SK-N-SH (cell line): ENCODE results near the gene PSMC5. TPM values are rescaled to one million over a fixed set of nuclear protein-coding genes. Genes with fewer than 3 reads are reported as not detected.

Source experiments
- CTCF ChIA-PET: fragments of 300-600, 350-600 bp; formaldehyde crosslinking; extraction: SDS; loops from one replicate; lab custom pipeline; 2021; lab: Yijun Ruan, JAX
- POLR2A ChIA-PET: fragments of 350-600 bp; sonication (Branson Sonifier 250); formaldehyde crosslinking; extraction: SDS; loops from one replicate; lab custom pipeline; 2020; ENCODE audit warnings: antibody characterized with exemption, inconsistent platforms; lab: Yijun Ruan, JAX
- DNase-seq: peaks from one replicate; pipeline ENCODE4 v3.0.0; 2012
- H2AFZ ChIP-seq: fragments of 200-600 bp; sonication (generic); 2 replicates; pipeline ENCODE4 v1.8.1; 2016; ENCODE audit warnings: antibody characterized with exemption, mild to moderate bottlenecking, low read depth
- H3F3A ChIP-seq: fragments of 200-600 bp; sonication (generic); replicated peaks from 2 replicates; pipeline ENCODE3; 2016; ENCODE audit warnings: antibody characterized with exemption, mild to moderate bottlenecking; ENCODE audit not compliant: insufficient read depth
- H3K27ac ChIP-seq, 2 experiments: fragments of 200-500 bp in 1 of 2; fragments of 200-600 bp in 1 of 2; sonication (Bioruptor generic) in 1 of 2; sonication (generic), shearing (Covaris generic) in 1 of 2; 2 replicates each; pipeline versions ENCODE4 v1.5.1 to v1.6.1; 2014 to 2016; ENCODE audit warnings: low read depth in 2 of 2, inconsistent platforms in 1 of 2, low read length in 1 of 2, mild to moderate bottlenecking in 1 of 2, mixed read lengths in 1 of 2
- H3K27me3 ChIP-seq: fragments of 200-600 bp; sonication (generic), shearing (Covaris generic); 2 replicates; pipeline ENCODE4 v1.6.1; 2016; ENCODE audit warnings: mixed run types; ENCODE audit not compliant: insufficient read depth
- H3K36me3 ChIP-seq, 2 experiments: fragments of 200-500 bp in 1 of 2; fragments of 200-600 bp in 1 of 2; sonication (Bioruptor generic) in 1 of 2; sonication (generic) in 1 of 2; replicated peaks in 1 of 2; 2 replicates each; pipeline versions ENCODE3 to v1.5.1; 2014 to 2016; ENCODE audit warnings: low read length in 1 of 2, mild to moderate bottlenecking in 1 of 2; ENCODE audit not compliant: insufficient read depth in 2 of 2, control insufficient read depth in 1 of 2
- H3K4me1 ChIP-seq, 2 experiments: fragments of 200-500 bp in 1 of 2; fragments of 200-600 bp in 1 of 2; sonication (Bioruptor generic) in 1 of 2; sonication (generic), shearing (Covaris generic) in 1 of 2; 2 replicates each; pipeline versions ENCODE4 v1.5.1 to v1.6.1; 2014 to 2016; ENCODE audit warnings: low read depth in 1 of 2, low read length in 1 of 2, mixed run types in 1 of 2; ENCODE audit not compliant: insufficient read depth in 2 of 2, control insufficient read depth in 1 of 2
- H3K4me2 ChIP-seq: fragments of 200-600 bp; sonication (generic), shearing (Covaris generic); 2 replicates; pipeline ENCODE4 v1.6.1; 2017; ENCODE audit warnings: mixed run types
- H3K4me3 ChIP-seq, 2 experiments: fragments of 200-500 bp in 1 of 2; fragments of 200-600 bp in 1 of 2; sonication (Bioruptor generic) in 1 of 2; sonication (generic), shearing (Covaris generic) in 1 of 2; 2 replicates each; pipeline versions ENCODE4 v1.5.1 to v1.8.1; 2014 to 2016; ENCODE audit warnings: low read depth in 2 of 2, inconsistent platforms in 1 of 2, low read length in 1 of 2, mild to moderate bottlenecking in 1 of 2, mixed read lengths in 1 of 2, moderate library complexity in 1 of 2
- H3K79me2 ChIP-seq: fragments of 200-600 bp; sonication (generic); 2 replicates; pipeline ENCODE4 v1.8.1; 2017; ENCODE audit warnings: mild to moderate bottlenecking; ENCODE audit not compliant: insufficient read depth
- H3K9ac ChIP-seq: fragments of 200-600 bp; sonication (generic); 2 replicates; pipeline ENCODE4 v1.6.1; 2017; ENCODE audit warnings: mixed run types
- H3K9me2 ChIP-seq: fragments of 200-600 bp; sonication (generic); 2 replicates; pipeline ENCODE4 v1.6.1; 2017; ENCODE audit warnings: mixed run types
- H3K9me3 ChIP-seq: fragments of 200-600 bp; sonication (generic); 2 replicates; pipeline ENCODE4 v1.6.1; 2017; ENCODE audit warnings: mixed run types, mild to moderate bottlenecking, moderate library complexity
- H4K20me1 ChIP-seq: fragments of 200-600 bp; sonication (generic); 2 replicates; pipeline ENCODE4 v1.6.1; 2017; ENCODE audit warnings: mild to moderate bottlenecking, mixed run types; ENCODE audit not compliant: insufficient read depth
- CHD2 ChIP-seq: fragments of 150-350 bp; IDR thresholded peaks from 2 replicates; pipeline ENCODE4 v1.6.1; 2018; ENCODE audit warnings: low read length; ENCODE audit not compliant: partially characterized antibody
- EZH2phosphoT487 ChIP-seq: fragments of 200-600 bp; sonication (generic); IDR thresholded peaks from 2 replicates; pipeline ENCODE4 v1.6.1; 2017; ENCODE audit warnings: low read depth, mixed run types, mild to moderate bottlenecking, antibody characterized with exemption, moderate library complexity, borderline replicate concordance
- FOXM1 ChIP-seq: IDR thresholded peaks from 2 replicates; pipeline ENCODE4 v1.4.0; 2012; ENCODE audit warnings: low read depth, mild to moderate bottlenecking
- GABPA ChIP-seq: IDR thresholded peaks from 2 replicates; pipeline ENCODE4 v1.4.0; 2012; ENCODE audit warnings: low read depth, mild to moderate bottlenecking
- JUND ChIP-seq: IDR thresholded peaks from 2 replicates; pipeline ENCODE4 v1.4.0; 2012
- MEF2A ChIP-seq: IDR thresholded peaks from 2 replicates; pipeline ENCODE4 v1.4.0; 2012; ENCODE audit warnings: low read depth, borderline replicate concordance
- NFIC ChIP-seq: IDR thresholded peaks from 2 replicates; pipeline ENCODE4 v1.4.0; 2012; ENCODE audit warnings: borderline replicate concordance
- NRF1 ChIP-seq: IDR thresholded peaks from 2 replicates; pipeline ENCODE4 v1.6.1; 2012; ENCODE audit warnings: low read depth, mild to moderate bottlenecking, low read length
- RAD21 ChIP-seq: IDR thresholded peaks from 2 replicates; pipeline ENCODE4 v1.6.1; 2012; ENCODE audit warnings: mild to moderate bottlenecking, low read length
- RCOR1 ChIP-seq: fragments of 150-350 bp; IDR thresholded peaks from 2 replicates; pipeline ENCODE4 v1.6.1; 2017; ENCODE audit warnings: antibody characterized with exemption, low read length
- RFX5 ChIP-seq: IDR thresholded peaks from 2 replicates; pipeline ENCODE4 v1.6.1; 2012; ENCODE audit warnings: mild to moderate bottlenecking, improper control_type of control experiment, low read length
- WGBS: methylation state at CpG from one replicate; pipeline ENCODE4 v1.1.6; 2017; ENCODE audit warnings: low lambda C conversion rate; 5-methylcytosine and 5-hydroxymethylcytosine counted together
- polyA plus RNA-seq, 3 experiments: library from polyadenylated mRNA; depleted of rRNA; stranded (reverse); fragments of >200 nt; gene quantifications; 2 replicates each; pipeline ENCODE4 v1.2.3, GENCODE V29; 2012
- TF ChIP-seq, protein P1 (sequence below): IDR thresholded peaks from 2 replicates; pipeline ENCODE4; 2012
- TF ChIP-seq, protein P2 (sequence below): fragments of 150-350 bp; IDR thresholded peaks from 2 replicates; pipeline ENCODE4 v1.6.1; 2016; ENCODE audit warnings: mild to moderate bottlenecking, low read depth, low read length

PSMC5 gene
- polyA plus RNA-seq, 1 of the 3 experiments (the other 2 are of a cell fraction) = 424 TPM

DNA sequence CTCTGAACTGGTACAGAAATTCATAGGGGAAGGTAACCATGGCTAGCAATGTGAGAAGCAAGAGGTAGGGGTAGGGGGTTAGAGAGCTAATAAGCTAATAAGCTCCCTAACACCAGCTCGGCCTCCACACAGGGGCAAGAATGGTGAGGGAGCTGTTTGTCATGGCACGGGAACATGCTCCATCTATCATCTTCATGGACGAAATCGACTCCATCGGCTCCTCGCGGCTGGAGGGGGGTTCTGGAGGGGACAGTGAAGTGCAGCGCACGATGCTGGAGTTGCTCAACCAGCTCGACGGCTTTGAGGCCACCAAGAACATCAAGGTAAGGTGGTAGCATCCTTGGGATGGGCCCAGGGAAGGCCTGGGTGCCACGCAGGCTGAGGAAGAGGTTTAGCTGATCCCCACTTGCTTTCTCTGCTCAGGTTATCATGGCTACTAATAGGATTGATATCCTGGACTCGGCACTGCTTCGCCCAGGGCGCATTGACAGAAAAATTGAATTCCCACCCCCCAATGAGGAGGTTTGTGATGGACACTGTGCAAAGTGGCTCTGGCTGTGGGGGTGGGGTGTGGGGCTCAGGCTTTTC, 3.8 kb downstream of the PSMC5 start:
- H3K36me3 ChIP-seq = peaks cover 62 to 71% of the 10 kb centered on the region in 2 experiments
- ChIA-PET POLR2A (interaction anchor here (0.7 to 9.1 kb wide), 3 partner anchors 10 to 101 kb away, joined by 3 to 108 read pairs (median 7); partner anchors contain the start of gene SMARCD2), CTCF (interaction anchor here (0.5 to 7.4 kb wide), 9 partner anchors 9 to 406 kb away, joined by 3 to 96 read pairs (median 3); partner anchors contain the start of gene SMARCD2)
- peaks cover 35% of the 10 kb centered on the region for H3F3A ChIP-seq
- H3K9ac ChIP-seq = no peak overlapping the region
- peaks cover 12% of the 10 kb centered on the region; the same call in 1 of the 2 replicates for H4K20me1 ChIP-seq
- H2AFZ ChIP-seq = no peak overlapping the region
- TF ChIP-seq FOXM1 = no peak
- TF ChIP-seq GABPA = no peak
- no peak for TF ChIP-seq JUND
- TF ChIP-seq RAD21 = no peak
- no peak for TF ChIP-seq NRF1
- no peak for TF ChIP-seq NFIC
- no peak for TF ChIP-seq RCOR1
- no peak for TF ChIP-seq RFX5
- no peak for DNase-seq
- WGBS = 92% methylated on average over 15 of the region's 15 CpGs
- no peak overlapping the region for H3K4me3 ChIP-seq
- peaks cover 3 to 27% of the 10 kb centered on the region in 2 experiments; a peak in 2 of 4 replicates for H3K4me1 ChIP-seq
- H3K27me3 ChIP-seq = no peaks in the 10 kb centered on the region
- H3K9me3 ChIP-seq = no peaks in the 10 kb centered on the region
- no peak overlapping the region for H3K4me2 ChIP-seq
- H3K79me2 ChIP-seq = peaks cover 42% of the 10 kb centered on the region
- H3K27ac ChIP-seq = no peak overlapping the region
- H3K9me2 ChIP-seq = no peaks in the 10 kb centered on the region

DNA sequence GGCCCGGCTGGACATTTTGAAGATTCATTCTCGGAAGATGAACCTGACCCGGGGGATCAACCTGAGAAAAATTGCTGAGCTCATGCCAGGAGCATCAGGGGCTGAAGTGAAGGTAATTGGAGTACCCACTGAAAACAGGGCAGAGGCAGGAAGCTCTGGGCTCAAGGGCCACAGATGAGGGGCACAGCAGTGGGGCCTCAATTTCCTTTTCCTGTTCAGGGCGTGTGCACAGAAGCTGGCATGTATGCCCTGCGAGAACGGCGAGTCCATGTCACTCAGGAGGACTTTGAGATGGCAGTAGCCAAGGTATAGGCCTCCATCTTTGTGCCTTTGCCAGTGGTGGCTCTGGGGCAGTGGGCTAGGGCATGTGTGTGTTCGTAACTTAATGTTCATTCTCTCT, 4.3 kb downstream of the PSMC5 start:
- WGBS = 95% methylated on average over 8 of the region's 8 CpGs
- no peaks in the 10 kb centered on the region for H3K9me3 ChIP-seq
- peaks cover 12% of the 10 kb centered on the region; the same call in 1 of the 2 replicates for H4K20me1 ChIP-seq
- no peak for DNase-seq
- peaks cover 42% of the 10 kb centered on the region for H3K79me2 ChIP-seq
- no peak overlapping the region for H2AFZ ChIP-seq
- no peak overlapping the region for H3K27ac ChIP-seq
- no peaks in the 10 kb centered on the region for H3K9me2 ChIP-seq
- no peak overlapping the region for H3K4me3 ChIP-seq
- ChIA-PET POLR2A (interaction anchor here (1.1 to 9.1 kb wide), 2 partner anchors 10 to 137 kb away, joined by 3 to 108 read pairs; partner anchors contain the start of gene SMARCD2), CTCF (interaction anchor here (0.5 to 7.4 kb wide), 5 partner anchors 9 to 198 kb away, joined by 3 to 96 read pairs (median 3); partner anchors contain the start of gene SMARCD2)
- H3K27me3 ChIP-seq = no peaks in the 10 kb centered on the region
- TF ChIP-seq CHD2 = peak; percentile 18
- no peak for TF ChIP-seq FOXM1
- peaks cover 3 to 26% of the 10 kb centered on the region in 2 experiments; a peak in 2 of 4 replicates for H3K4me1 ChIP-seq
- no peak overlapping the region for H3K9ac ChIP-seq
- H3K4me2 ChIP-seq = no peak overlapping the region
- H3K36me3 ChIP-seq = peaks cover 67 to 75% of the 10 kb centered on the region in 2 experiments
- H3F3A ChIP-seq = peaks cover 33% of the 10 kb centered on the region

DNA sequence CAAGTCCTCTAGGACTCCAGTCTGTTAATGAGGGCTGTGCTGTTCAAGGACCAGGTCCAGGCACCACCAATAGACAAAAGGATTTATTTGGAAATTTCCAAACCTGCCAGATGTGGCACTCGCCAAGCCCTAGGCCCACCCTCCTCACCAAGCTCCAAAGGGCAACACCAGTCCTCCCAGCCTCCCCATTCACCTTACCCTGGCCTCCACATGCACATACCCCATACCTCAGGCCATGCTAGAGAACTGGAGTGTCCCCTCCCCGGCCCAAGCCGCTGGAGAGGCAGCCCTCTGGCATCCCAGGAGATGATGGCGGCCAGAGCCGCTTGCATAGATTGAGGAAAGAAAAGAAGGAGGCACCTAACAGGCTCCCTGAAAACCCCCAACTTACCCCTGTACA, 4.8 kb downstream of the PSMC5 start:
- CTCF ChIA-PET = interaction anchor here (0.5 to 7.4 kb wide), 5 partner anchors 8 to 198 kb away, joined by 3 to 96 read pairs (median 3); partner anchors contain the start of gene SMARCD2
- POLR2A ChIA-PET = interaction anchor here (1.1 to 9.1 kb wide), 2 partner anchors 9 to 138 kb away, joined by 3 to 108 read pairs; partner anchors contain the start of gene SMARCD2
- H3K79me2 ChIP-seq = peaks cover 44% of the 10 kb centered on the region

More for the DNA sequence above, 4.8 kb downstream of the PSMC5 start:
- Histone ChIP-seq H2AFZ (no peak overlapping the region), H3K4me1 (peaks cover 3 to 26% of the 10 kb centered on the region in 2 experiments; a peak in 2 of 4 replicates), H3K27me3 (no peaks in the 10 kb centered on the region), H3K36me3 (peaks cover 72 to 80% of the 10 kb centered on the region in 2 experiments), H3F3A (peaks cover 30% of the 10 kb centered on the region), H3K9me2 (no peaks in the 10 kb centered on the region), H3K9me3 (no peaks in the 10 kb centered on the region), H4K20me1 (peaks cover 12% of the 10 kb centered on the region), H3K4me3 (no peak overlapping the region), H3K27ac (no peak overlapping the region), H3K9ac (no peak overlapping the region), H3K4me2 (no peak overlapping the region)
- TF ChIP-seq RFX5 = no peak
- no peak for TF ChIP-seq EZH2phosphoT487
- TF ChIP-seq, protein P1, sequence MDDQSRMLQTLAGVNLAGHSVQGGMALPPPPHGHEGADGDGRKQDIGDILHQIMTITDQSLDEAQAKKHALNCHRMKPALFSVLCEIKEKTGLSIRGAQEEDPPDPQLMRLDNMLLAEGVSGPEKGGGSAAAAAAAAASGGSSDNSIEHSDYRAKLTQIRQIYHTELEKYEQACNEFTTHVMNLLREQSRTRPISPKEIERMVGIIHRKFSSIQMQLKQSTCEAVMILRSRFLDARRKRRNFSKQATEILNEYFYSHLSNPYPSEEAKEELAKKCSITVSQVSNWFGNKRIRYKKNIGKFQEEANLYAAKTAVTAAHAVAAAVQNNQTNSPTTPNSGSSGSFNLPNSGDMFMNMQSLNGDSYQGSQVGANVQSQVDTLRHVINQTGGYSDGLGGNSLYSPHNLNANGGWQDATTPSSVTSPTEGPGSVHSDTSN = no peak
- TF ChIP-seq, protein P2, sequence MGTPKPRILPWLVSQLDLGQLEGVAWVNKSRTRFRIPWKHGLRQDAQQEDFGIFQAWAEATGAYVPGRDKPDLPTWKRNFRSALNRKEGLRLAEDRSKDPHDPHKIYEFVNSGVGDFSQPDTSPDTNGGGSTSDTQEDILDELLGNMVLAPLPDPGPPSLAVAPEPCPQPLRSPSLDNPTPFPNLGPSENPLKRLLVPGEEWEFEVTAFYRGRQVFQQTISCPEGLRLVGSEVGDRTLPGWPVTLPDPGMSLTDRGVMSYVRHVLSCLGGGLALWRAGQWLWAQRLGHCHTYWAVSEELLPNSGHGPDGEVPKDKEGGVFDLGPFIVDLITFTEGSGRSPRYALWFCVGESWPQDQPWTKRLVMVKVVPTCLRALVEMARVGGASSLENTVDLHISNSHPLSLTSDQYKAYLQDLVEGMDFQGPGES = no peak
- TF ChIP-seq MEF2A = no peak
- no peak for TF ChIP-seq NFIC
- WGBS = 99% methylated on average over 5 of the region's 5 CpGs
- DNase-seq = no peak
